Measurements from ENCODE around the gene ZFY. TPM values are rescaled to one million over a fixed set of nuclear protein-coding genes. Genes with fewer than 3 reads are reported as not detected.

Gene ZFY
- 0.18 TPM for total RNA-seq (2021; ENCODE audit: unreplicated experiment)
- polyA plus RNA-seq (2012; ENCODE audit: insufficient read length), result not detected
- Bru-seq, nascent RNA, result not detected
- percentile 6 among the genes with signal in this experiment for BruChase-seq, experiment 1, labeled RNA remaining after a 2-hour chase
- percentile 6 among the genes with signal in this experiment for BruChase-seq, experiment 2, labeled RNA remaining after a 6-hour chase
- long read RNA-seq, result 0 reads

- CTCF ChIA-PET, result no interaction called here
- H3K9me3 ChIP-seq (ENCODE audit: control insufficient read depth, insufficient read depth, low read depth, low read length), result no peaks in the 10 kb centered on the region
- no peaks in the 10 kb centered on the region for H3K36me3 ChIP-seq (ENCODE audit: control insufficient read depth, insufficient read depth, low read length)
- H3K27ac ChIP-seq (ENCODE audit: low read length), result no peak within 1 kb of the TSS
- TF ChIP-seq REST (IDR thresholded peaks at IDR 0.05; ENCODE audit: insufficient read depth in 1 of 2, low read depth in 2 of 2, low read length in 1 of 2) (no peak), POLR2AphosphoS5 (IDR thresholded peaks at IDR 0.05; ENCODE audit: low read depth, low read length) (no peak), SIN3A (IDR thresholded peaks at IDR 0.05; ENCODE audit: borderline replicate concordance, insufficient read depth, low read depth, low read length) (no peak), TCF7L2 (IDR thresholded peaks at IDR 0.05; ENCODE audit: low read depth, low read length) (no peak), CTCF (IDR thresholded peaks at IDR 0.05) (no peak)
- in situ Hi-C loops (cut with HindIII; ENCODE audit: low pct_unique_long_range_greater_than_20kb, low sequenced_read_pairs) (no loop called here), intact Hi-C loops (cut with micrococcal nuclease; ENCODE audit: unreplicated experiment) (no loop called here)
- H3K4me1 ChIP-seq (ENCODE audit: control insufficient read depth, insufficient read depth, low read length), result no peaks in the 10 kb centered on the region
- H3K27me3 ChIP-seq (ENCODE audit: control insufficient read depth, insufficient read depth, low read length), result no peaks in the 10 kb centered on the region
- DNase-seq (ENCODE audit: low read depth, low spot score) (no peak), ATAC-seq (no peak)
- POLR2A ChIA-PET, result no interaction called here
- no peak within 1 kb of the TSS for H3K4me3 ChIP-seq (ENCODE audit: low read depth in 2 of 2, low read length in 2 of 2)
- no TSS peak for BruUV-seq (replicated peaks)
These were observed at the start of gene ZFY for GRCh38 chrY:2934861-2935715. TSS of gene ZFY (plus strand) at chrY:2935381. CDS start at chrY:2953937, 18,556 bp downstream.

GRCh38 chrY:2885880-2886279, 49.3 kb upstream of the ZFY start:
- in situ Hi-C loops (cut with HindIII; ENCODE audit: low pct_unique_long_range_greater_than_20kb, low sequenced_read_pairs) (no loop called here), intact Hi-C loops (cut with micrococcal nuclease; ENCODE audit: unreplicated experiment) (no loop called here)
- ATAC-seq (no peak), DNase-seq (ENCODE audit: low read depth, low spot score) (no peak)
- Histone ChIP-seq H3K27me3 (ENCODE audit: control insufficient read depth, insufficient read depth, low read length) (no peaks in the 10 kb centered on the region), H3K4me1 (ENCODE audit: control insufficient read depth, insufficient read depth, low read length) (no peaks in the 10 kb centered on the region), H3K27ac (ENCODE audit: low read length) (no peak overlapping the region), H3K36me3 (ENCODE audit: control insufficient read depth, insufficient read depth, low read length) (no peaks in the 10 kb centered on the region), H3K4me3 (ENCODE audit: low read depth in 2 of 2, low read length in 2 of 2) (no peak overlapping the region), H3K9me3 (ENCODE audit: control insufficient read depth, insufficient read depth, low read depth, low read length) (no peaks in the 10 kb centered on the region)
- TF ChIP-seq POLR2AphosphoS5 (IDR thresholded peaks at IDR 0.05; ENCODE audit: low read depth, low read length) (no peak), SIN3A (IDR thresholded peaks at IDR 0.05; ENCODE audit: borderline replicate concordance, insufficient read depth, low read depth, low read length) (no peak), REST (IDR thresholded peaks at IDR 0.05; ENCODE audit: insufficient read depth in 1 of 2, low read depth in 2 of 2, low read length in 1 of 2) (no peak), CTCF (IDR thresholded peaks at IDR 0.05) (no peak), TCF7L2 (IDR thresholded peaks at IDR 0.05; ENCODE audit: low read depth, low read length) (no peak)
- ChIA-PET CTCF (no interaction called here), POLR2A (no interaction called here)
- BruUV-seq (replicated peaks), result no TSS peak

Data from Panc1 (cell line).